C4-2B (cell line): ENCODE measurements around the gene TIGD7.

Experiments used
- CTCF ChIP-seq: fragments of 450-650 bp; conservative IDR thresholded peaks from 2 replicates; pipeline ENCODE4 v1.5.1; 2017; ENCODE audit warnings: mild to moderate bottlenecking
- ZFX ChIP-seq: fragments of 450-650 bp; IDR thresholded peaks from 2 replicates; pipeline ENCODE4 v1.6.1; 2017

- TF ChIP-seq CTCF (no peak), ZFX (no peak)
Measured at GRCh38 chr16:3276679-3277078, 28.6 kb downstream of the TIGD7 start.
